Tongue (tissue), 2 donors: Measurements from ENCODE around the gene SESN3. TPM values are rescaled to one million over a fixed set of nuclear protein-coding genes. Genes with fewer than 3 reads are reported as not detected.
A peak's percentile ranks its signal among the peaks of the same experiment; 100 is the strongest.
"Not testable (repeated sequence)": the region's sequence is repeated elsewhere in the genome, so short reads cannot be mapped to it uniquely, and the experiment has no call there.

Experiments used
- DNase-seq: peaks from one replicate; pipeline ENCODE4 v3.0.0-alpha.2; 2015
- total RNA-seq: library from RNA; depleted of rRNA; stranded (reverse); fragments of >200 nt; gene quantifications from one replicate; pipeline ENCODE4 v1.2.3, GENCODE V29; 2014

Gene SESN3
- total RNA-seq, 1 donor from 2014 or later, result 135 TPM

GRCh38 chr11:95219599-95219998 lies 11.4 kb downstream of the SESN3 start:
- no peak for DNase-seq

DNA sequence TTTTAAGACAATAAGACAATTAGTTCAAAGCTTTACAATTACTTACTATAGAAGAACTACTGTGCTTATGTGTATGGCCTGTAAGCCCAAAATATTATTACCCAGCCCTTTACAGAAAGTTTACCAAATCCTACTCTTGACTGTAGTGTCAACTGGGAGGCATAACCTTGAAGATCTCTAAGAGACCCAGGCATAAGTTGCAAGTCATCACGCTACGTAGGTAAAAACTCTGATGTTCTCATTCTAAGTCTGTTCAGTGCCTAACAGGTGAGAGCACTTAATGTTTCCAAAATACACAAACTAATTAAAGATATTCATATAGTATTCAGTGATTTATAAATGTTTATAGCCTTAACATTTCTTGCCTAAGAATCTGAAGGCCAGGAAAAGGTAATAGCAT lies 12.9 kb downstream of the SESN3 start:
- DNase-seq, result no peak

DNA sequence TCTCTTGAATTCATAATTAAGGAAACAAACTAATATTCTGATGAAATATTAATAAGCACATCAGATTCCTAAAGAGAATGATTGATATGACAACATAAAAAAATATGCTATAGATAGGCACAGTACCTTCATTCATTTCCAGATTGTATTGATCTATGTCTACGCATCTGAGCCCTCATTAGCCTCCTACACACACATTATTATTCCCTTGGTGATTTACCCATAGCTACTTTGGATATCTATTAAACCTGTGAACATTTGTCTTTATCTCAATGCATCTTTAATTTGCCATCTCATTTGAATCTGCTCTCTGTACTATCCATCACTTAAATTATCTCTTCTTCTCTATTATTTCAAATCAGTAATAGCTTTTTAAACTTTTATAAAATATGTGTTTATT lies 18.4 kb downstream of the SESN3 start:
- no peak for DNase-seq

DNA sequence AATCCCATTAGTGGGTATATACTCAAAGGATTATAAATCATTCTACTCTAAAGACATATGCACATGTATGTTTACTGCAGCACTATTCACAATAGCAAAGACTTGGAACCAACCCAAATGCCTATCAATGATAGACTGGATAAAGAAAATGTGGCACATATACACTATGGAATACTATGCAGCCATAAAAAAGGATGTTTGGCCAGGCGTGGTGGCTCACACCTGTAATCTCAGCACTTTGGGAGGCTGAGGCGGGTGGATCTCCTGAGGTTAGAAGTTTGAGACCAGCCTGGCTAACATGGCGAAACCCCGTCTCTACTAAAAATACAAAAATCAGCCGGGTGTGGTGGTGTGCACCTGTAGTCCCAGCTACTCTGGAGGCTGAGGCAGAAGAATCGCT lies 21.5 kb downstream of the SESN3 start:
- not testable (repeated sequence) for DNase-seq

- DNase-seq, result no peak
Observed at GRCh38 chr11:95200781-95201457, 30.1 kb downstream of the SESN3 start.

DNA sequence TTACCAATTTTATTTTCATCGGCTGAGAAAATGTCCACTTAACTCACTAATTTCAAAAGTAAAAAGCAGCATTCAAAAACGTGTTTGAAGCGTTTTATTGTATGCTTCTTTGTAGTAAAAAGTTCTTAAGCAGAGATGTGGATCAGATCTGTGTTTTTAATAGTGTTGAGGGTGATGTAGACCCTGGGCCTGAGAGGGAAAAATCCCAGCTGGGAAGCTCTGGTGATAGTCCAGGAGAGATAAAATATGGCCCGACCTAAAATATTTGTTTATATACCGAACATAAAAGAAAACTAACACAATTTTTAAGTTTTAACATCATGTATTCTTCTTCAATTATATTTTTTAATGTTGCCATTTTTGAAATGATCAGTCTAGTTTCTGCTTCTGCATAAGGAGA lies 35.2 kb downstream of the SESN3 start:
- DNase-seq, result no peak

GRCh38 chr11:95193541-95193940 lies 37.5 kb downstream of the SESN3 start:
- no peak for DNase-seq

DNA sequence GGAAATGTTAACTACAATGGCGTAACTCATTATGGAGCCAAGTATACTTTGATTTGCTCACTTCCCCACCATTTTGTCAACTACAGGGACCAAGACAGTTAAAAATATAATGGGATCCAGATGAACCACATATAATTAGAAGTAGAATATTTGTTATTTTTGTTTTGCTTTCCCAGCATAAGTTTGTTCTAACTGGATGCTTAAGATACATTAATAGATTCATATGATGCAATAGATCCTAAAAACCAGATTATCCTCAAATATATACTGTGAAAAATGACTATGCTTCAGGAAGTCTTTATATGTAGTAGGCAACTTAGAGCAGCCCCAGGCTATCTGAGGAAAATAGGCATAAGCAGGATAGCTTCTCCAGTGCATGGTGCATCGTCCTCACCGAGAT lies 38.3 kb downstream of the SESN3 start:
- DNase-seq, result no peak

- DNase-seq, result no peak
Observed at GRCh38 chr11:95187723-95188122, 43.3 kb downstream of the SESN3 start.

- DNase-seq, result no peak
Observed at GRCh38 chr11:95182397-95182796, 48.6 kb downstream of the SESN3 start.

- no peak for DNase-seq
Observed at GRCh38 chr11:95175818-95176380, 55.1 kb downstream of the SESN3 start.

- DNase-seq, result no peak
Observed at GRCh38 chr11:95170294-95170693, 60.7 kb downstream of the SESN3 start.

GRCh38 chr11:95166781-95167180 lies 64.2 kb downstream of the SESN3 start:
- no peak for DNase-seq

DNA sequence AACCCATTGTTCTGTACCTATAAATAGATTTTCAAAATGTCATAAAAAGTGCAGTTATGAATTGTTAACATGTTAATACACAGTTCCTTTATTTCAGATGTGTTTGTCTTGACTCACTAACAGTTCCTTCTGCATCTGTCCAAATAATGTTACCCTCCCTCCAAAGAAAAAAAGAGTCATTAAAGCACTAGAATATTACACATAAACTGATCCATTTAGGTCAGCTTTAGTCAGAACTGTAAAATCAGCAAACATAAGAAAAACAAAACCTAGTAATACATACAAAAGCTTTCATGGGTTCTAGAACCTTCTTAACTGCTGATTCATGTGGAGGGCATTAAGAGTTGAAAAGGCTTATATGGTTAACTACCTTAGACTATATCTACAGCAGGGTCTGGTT lies 65.4 kb downstream of the SESN3 start:
- DNase-seq, result no peak

GRCh38 chr11:95163106-95163505 lies 67.9 kb downstream of the SESN3 start:
- no peak for DNase-seq

GRCh38 chr11:95161248-95161647 lies 69.8 kb downstream of the SESN3 start:
- no peak for DNase-seq

- no peak for DNase-seq
Observed at GRCh38 chr11:95157824-95158223, 73.2 kb downstream of the SESN3 start.

- peak; percentile 78 for DNase-seq
Observed at GRCh38 chr11:95156916-95157541, 74.0 kb downstream of the SESN3 start.

- DNase-seq, result no peak
Observed at GRCh38 chr11:95156133-95156721, 74.8 kb downstream of the SESN3 start.

- no peak for DNase-seq
Observed at GRCh38 chr11:95155385-95155784, 75.6 kb downstream of the SESN3 start.

GRCh38 chr11:95154514-95154913 lies 76.5 kb downstream of the SESN3 start:
- peak; percentile 80 for DNase-seq

DNA sequence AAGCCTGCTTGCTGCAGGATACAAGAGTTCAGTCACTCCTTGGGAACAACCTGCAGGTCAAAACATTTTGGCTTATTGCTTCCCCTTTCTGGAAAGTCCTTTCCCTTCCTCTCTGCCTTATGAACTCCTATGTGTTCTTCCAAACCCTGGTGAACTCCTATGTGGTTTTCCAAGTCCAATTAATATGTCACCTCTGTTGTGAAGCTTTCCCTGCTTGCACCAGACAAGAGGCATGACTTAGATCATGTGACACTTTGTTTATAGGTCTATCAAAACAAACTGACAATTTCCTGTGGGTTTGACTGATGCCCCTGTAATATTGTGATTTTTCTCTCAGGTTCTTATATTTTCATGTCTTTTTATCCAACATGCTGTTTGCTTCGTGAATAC lies 77.2 kb downstream of the SESN3 start:
- no peak for DNase-seq
